Measurements from ENCODE around the gene DNAJC22. TPM values are rescaled to one million over a fixed set of nuclear protein-coding genes. Genes with fewer than 3 reads are reported as not detected.

DNAJC22 gene
- total and polyA plus RNA-seq, 9 of the 15 experiments (the other 6 are each of a cell fraction or from before 2014, with no cell fraction given), result 0.10 to 1.2 (median 0.47) TPM

DNA sequence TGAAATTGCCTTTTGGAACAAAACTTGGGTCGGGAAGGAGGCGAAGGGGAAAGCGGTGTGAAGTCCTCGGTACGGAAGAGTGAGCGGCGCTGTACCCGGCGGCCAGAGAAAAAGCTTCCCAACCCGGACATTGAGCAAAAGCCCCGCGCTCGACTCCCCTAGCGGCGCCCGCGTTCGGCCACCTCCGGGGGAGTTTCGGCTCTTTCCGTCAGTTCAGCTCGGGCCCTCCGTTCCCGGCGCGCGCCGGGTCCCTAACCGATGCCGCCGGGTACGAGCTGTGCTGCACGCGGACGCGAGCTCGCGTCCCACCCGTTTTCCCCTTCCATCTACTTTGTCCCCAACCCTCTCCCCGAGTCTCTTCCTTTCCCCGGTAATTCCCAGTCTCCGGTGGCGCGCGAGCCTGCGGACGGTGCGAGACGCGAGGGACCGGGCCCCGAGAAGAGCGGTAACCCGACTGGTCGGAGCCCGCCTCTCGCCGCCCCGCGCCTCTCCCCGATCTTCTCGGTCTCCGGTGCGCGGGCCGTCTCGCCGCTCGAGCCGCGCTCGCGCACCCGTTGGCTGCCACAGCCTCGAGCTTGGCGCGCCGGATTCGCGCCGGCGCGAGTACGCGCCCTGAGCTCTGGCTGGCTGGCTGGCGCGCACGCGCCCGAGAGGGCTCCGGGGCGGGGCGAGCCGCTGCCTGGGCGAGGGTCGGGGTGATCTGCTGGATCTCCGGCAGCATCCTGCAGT, 20.1 kb downstream of the DNAJC22 start (continued):
- no peak for TF ChIP-seq RBM39 (optimal IDR thresholded peaks at IDR 0.05; ENCODE audit: low read depth, low read length)
- TF ChIP-seq HDAC2 (IDR thresholded peaks at IDR 0.05), result no peak
- no peak for TF ChIP-seq NFATC3 (IDR thresholded peaks at IDR 0.05)
- no peak for TF ChIP-seq HNRNPH1 (optimal IDR thresholded peaks at IDR 0.05; ENCODE audit: low read depth, low read length)
- peak in 1 of 2 experiments; percentile 94; a peak in 2 of 4 replicates for TF ChIP-seq ZNF639 (CRISPR knock-in tag; conservative IDR thresholded peaks at IDR 0.05 in 1 of 2, IDR thresholded peaks at IDR 0.05 in 1 of 2)
- no peak for TF ChIP-seq CBFA2T2 (conservative IDR thresholded peaks at IDR 0.05)
- 0 out of 2 replicates have a peak, but pooled peaks have one; percentile 38 for TF ChIP-seq ZNF253 (CRISPR knock-in tag; conservative IDR thresholded peaks at IDR 0.05)
- peak; percentile 51 for TF ChIP-seq HMGN3 (IDR thresholded peaks at IDR 0.05; ENCODE audit: borderline replicate concordance, extremely low read depth, insufficient read length, low read depth, low read length)
- TF ChIP-seq ZBTB11 (CRISPR knock-in tag; IDR thresholded peaks at IDR 0.05), result peak in 1 of 3 experiments; percentile 76; a peak in 1 of 6 replicates
- no peak for TF ChIP-seq ADNP (tag; IDR thresholded peaks at IDR 0.05)
- TF ChIP-seq TRIM24 (IDR thresholded peaks at IDR 0.05), result no peak
- TF ChIP-seq HINFP (tag; conservative IDR thresholded peaks at IDR 0.05; ENCODE audit: low read depth), result no peak
- TF ChIP-seq, protein P1, sequence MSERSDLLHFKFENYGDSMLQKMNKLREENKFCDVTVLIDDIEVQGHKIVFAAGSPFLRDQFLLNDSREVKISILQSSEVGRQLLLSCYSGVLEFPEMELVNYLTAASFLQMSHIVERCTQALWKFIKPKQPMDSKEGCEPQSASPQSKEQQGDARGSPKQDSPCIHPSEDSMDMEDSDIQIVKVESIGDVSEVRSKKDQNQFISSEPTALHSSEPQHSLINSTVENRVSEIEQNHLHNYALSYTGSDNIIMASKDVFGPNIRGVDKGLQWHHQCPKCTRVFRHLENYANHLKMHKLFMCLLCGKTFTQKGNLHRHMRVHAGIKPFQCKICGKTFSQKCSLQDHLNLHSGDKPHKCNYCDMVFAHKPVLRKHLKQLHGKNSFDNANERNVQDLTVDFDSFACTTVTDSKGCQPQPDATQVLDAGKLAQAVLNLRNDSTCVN (CRISPR knock-in tag; IDR thresholded peaks at IDR 0.05), result no peak
- TF ChIP-seq CHAMP1 (IDR thresholded peaks at IDR 0.05), result no peak
- no peak for TF ChIP-seq ZBTB8A (IDR thresholded peaks at IDR 0.05; ENCODE audit: partially characterized antibody)
- TF ChIP-seq NFRKB (IDR thresholded peaks at IDR 0.05; ENCODE audit: low read depth), result peak; percentile 80; the same call in 1 of the 2 replicates
- no peak for TF ChIP-seq PHTF2 (CRISPR knock-in tag; IDR thresholded peaks at IDR 0.05)
